ENCODE measurements around the gene COLEC12. TPM values are rescaled to one million over a fixed set of nuclear protein-coding genes. Genes with fewer than 3 reads are reported as not detected.
"Not testable (repeated sequence)": the region's sequence is repeated elsewhere in the genome, so short reads cannot be mapped to it uniquely, and the experiment has no call there.

The COLEC12 gene
- total RNA-seq, 1 experiment from 2014 or later = 111 TPM

DNA sequence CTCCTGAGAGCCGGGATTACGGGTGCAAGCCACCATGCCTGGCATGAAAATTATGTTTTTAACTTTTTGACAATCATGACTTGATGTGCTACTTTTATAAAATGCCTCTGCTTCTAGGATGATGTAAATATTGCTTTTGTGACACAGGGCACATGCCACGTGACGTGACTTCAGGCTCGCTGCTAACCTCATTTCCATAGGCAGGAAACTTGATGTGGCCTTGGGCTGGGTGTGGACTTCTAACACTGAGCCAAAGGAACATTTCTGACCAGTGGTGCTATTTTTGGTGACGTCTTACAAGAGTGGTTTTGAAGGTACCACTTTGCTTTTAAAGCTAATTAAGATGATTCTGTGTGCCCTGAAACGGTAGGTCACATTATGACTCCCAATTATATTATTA, 198.4 kb downstream of the COLEC12 start:
- Histone ChIP-seq H3K27ac (no peak overlapping the region), H3K4me1 (replicated peaks) (peaks cover 8% of the 10 kb centered on the region; the same call in 1 of the 2 replicates), H3K4me3 (no peak overlapping the region), H3K36me3 (no peaks in the 10 kb centered on the region), H3K9me3 (replicated peaks) (no peaks in the 10 kb centered on the region), H3K27me3 (replicated peaks) (no peaks in the 10 kb centered on the region)
- no peak for DNase-seq (ENCODE audit: low read depth in 1 of 2, low spot score in 2 of 2)

DNA sequence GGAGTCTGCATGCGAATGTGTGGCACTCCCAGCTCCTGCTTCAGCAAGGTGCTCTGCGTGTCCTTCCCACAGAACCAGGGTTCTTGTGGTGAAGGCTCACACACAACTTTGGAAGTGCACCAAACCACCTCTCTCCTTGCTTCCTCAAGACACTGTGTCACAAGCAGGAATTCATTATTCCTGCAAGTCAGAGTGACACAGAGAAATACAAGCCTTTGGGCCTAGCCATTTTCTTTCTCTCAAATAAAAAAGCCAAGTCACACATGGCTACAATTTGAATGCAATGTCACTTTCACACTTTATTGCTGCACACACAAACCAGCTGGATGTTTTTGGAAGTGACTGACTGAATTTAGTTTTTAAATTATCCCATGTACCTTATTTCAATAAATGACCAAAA, 202.6 kb downstream of the COLEC12 start:
- DNase-seq (ENCODE audit: low read depth in 1 of 2, low spot score in 2 of 2) = no peak
- H3K4me3 ChIP-seq = no peak overlapping the region
- no peaks in the 10 kb centered on the region for H3K9me3 ChIP-seq (replicated peaks)
- no peak overlapping the region for H3K27ac ChIP-seq
- H3K27me3 ChIP-seq (replicated peaks) = no peaks in the 10 kb centered on the region
- no peaks in the 10 kb centered on the region; the same call in 1 of the 2 replicates for H3K4me1 ChIP-seq (replicated peaks)
- no peaks in the 10 kb centered on the region for H3K36me3 ChIP-seq

DNA sequence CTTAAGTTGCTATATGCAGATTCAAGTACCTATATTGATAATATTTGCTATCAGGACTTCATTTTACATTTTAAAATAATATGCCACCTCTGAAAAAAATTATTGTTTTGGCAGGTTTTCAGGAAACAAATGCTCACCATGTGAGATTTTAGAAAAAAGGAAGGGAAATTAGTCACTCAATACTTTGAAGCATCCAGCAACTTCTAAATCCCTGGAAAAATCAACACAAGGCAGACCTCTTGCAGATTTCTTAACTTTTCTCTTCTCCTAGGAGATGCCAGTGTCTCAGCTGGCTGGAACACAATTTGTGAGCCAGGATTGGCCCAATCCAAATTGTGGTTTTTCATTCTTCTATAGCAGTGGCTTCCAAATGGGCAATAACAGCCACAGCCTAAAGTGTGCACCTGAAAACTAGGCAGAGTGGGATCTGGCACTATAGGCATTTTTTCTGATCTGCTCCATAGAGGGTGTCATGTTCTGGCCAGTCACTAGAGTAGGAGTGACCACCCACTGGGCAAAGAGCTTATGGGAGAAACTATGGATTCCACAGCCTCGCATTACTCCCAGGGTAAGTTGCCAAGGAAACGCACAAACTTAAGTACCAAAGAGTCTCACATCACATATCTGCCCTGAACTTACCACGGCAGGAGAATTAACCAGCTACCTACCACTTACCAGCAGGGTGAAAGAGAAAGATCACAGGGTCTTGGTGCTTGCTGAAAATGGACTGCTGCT, 204.6 kb downstream of the COLEC12 start:
- H3K27ac ChIP-seq = no peak overlapping the region
- no peak for DNase-seq (ENCODE audit: low read depth in 1 of 2, low spot score in 2 of 2)
- H3K36me3 ChIP-seq = no peaks in the 10 kb centered on the region
- H3K4me3 ChIP-seq = no peak overlapping the region
- no peaks in the 10 kb centered on the region for H3K9me3 ChIP-seq (replicated peaks)
- no peaks in the 10 kb centered on the region for H3K4me1 ChIP-seq (replicated peaks)
- no peaks in the 10 kb centered on the region for H3K27me3 ChIP-seq (replicated peaks)

DNA sequence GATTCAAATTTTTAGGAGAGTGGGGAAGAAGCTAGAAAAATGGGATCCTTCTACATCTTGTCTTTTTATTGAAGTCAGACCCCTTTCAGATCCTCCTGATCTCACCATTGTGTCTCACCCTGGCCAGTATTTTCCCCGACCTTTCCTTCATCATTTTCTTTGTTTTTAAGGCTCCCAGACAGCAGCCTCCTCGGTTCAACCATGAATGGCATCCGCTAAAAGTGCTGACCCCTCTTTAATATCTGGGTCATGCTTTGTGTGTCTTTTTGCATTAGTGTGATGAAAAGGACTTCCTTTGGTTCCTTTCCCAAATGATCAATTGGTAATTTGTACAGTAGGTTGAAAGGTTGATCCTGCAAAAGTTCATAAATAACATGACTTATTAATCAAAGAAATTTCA, 205.9 kb downstream of the COLEC12 start:
- Histone ChIP-seq H3K36me3 (no peaks in the 10 kb centered on the region), H3K27ac (no peak overlapping the region), H3K9me3 (replicated peaks) (no peaks in the 10 kb centered on the region), H3K4me1 (replicated peaks) (no peaks in the 10 kb centered on the region), H3K27me3 (replicated peaks) (no peaks in the 10 kb centered on the region), H3K4me3 (no peak overlapping the region)
- DNase-seq (ENCODE audit: low read depth in 1 of 2, low spot score in 2 of 2) = no peak

DNA sequence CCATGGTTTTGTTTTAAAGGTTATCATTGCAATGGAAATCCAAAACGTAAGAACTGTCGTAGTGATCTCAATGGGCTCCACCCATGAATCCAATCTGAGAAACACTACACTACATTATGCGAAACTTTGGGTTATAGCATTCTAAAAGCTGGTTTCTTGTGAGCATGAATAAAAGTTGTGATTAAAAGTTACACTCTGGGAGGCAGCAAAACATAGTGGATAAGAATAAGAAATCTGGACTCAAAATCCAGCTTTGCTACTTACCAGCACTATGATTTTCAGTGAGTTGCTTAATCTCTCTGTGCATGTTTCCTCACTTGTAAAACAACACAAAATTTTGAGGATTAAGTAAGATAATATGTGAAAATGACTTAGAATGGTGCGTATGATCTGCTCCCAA, 207.0 kb downstream of the COLEC12 start:
- H3K4me3 ChIP-seq = no peak overlapping the region
- no peak overlapping the region for H3K27ac ChIP-seq
- no peaks in the 10 kb centered on the region for H3K36me3 ChIP-seq
- H3K9me3 ChIP-seq (replicated peaks) = no peaks in the 10 kb centered on the region
- no peak for DNase-seq (ENCODE audit: low read depth in 1 of 2, low spot score in 2 of 2)
- no peaks in the 10 kb centered on the region for H3K4me1 ChIP-seq (replicated peaks)
- H3K27me3 ChIP-seq (replicated peaks) = no peaks in the 10 kb centered on the region

DNA sequence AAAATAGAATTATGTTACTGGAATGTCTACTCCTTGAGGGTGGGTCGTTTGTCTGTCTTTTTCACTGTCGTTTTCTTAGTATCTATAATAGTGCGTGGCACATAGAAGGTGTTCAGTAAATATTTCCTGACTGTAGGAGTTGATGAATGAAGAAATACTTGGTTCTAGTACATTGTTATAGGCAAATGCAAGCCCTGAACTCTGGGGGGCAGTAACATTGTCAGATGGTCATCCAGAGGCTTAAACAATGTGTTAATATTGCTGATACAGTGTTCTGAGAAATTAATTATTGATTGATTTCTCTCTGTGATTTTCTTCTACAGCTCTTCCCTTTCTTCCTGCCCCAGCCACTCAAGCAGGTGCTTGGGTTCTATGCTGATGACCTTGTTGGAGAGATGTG, 208.2 kb downstream of the COLEC12 start:
- no peak for DNase-seq (ENCODE audit: low read depth in 1 of 2, low spot score in 2 of 2)
- Histone ChIP-seq H3K36me3 (no peaks in the 10 kb centered on the region), H3K4me1 (replicated peaks) (no peaks in the 10 kb centered on the region), H3K9me3 (replicated peaks) (no peaks in the 10 kb centered on the region), H3K27ac (no peak overlapping the region), H3K4me3 (no peak overlapping the region), H3K27me3 (replicated peaks) (no peaks in the 10 kb centered on the region)

DNA sequence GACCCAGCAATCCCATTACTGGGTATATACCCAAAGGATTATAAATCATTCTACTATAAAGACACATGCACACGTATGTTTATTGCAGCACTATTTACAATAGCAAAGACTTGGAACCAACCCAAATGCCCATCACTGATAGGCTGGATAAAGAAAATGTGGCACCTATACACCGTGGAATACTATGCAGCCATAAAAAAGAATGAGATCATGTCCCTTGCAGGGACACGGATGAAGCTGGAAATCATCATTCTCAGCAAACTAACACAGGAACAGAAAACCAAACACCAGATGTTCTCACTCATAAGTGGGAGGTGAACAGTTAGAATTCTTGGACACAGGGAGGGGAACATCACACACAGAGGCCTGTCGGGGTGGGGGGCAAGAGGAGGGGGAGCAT, 210.5 kb downstream of the COLEC12 start:
- DNase-seq (ENCODE audit: low read depth in 1 of 2, low spot score in 2 of 2); H3K27ac ChIP-seq; H3K4me1 ChIP-seq (replicated peaks); H3K9me3 ChIP-seq (replicated peaks); H3K27me3 ChIP-seq (replicated peaks); H3K4me3 ChIP-seq; H3K36me3 ChIP-seq: not testable (repeated sequence)

DNA sequence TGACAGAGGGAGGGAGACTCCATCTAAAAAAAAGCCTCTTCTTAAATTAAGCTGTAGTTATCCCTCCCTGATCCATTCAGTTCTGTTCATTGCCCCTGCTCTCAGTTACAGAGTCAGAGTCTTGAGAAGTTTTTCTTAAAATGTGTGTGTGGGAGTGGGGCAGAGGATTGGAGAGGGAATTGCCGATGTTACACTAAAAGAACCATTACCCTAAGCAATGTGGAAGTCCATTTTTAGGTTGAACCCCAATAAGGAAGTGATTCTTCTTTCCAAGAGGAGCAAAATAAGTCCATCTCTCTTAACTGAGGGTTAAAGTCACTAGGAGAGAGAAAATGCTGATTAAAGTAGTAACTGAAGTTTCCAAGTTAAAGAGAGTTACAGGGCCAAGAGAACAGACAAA, 211.5 kb downstream of the COLEC12 start:
- Histone ChIP-seq H3K4me3 (no peak overlapping the region), H3K4me1 (replicated peaks) (no peaks in the 10 kb centered on the region), H3K36me3 (no peaks in the 10 kb centered on the region), H3K27me3 (replicated peaks) (no peaks in the 10 kb centered on the region), H3K9me3 (replicated peaks) (no peaks in the 10 kb centered on the region), H3K27ac (no peak overlapping the region)
- no peak for DNase-seq (ENCODE audit: low read depth in 1 of 2, low spot score in 2 of 2)

DNA sequence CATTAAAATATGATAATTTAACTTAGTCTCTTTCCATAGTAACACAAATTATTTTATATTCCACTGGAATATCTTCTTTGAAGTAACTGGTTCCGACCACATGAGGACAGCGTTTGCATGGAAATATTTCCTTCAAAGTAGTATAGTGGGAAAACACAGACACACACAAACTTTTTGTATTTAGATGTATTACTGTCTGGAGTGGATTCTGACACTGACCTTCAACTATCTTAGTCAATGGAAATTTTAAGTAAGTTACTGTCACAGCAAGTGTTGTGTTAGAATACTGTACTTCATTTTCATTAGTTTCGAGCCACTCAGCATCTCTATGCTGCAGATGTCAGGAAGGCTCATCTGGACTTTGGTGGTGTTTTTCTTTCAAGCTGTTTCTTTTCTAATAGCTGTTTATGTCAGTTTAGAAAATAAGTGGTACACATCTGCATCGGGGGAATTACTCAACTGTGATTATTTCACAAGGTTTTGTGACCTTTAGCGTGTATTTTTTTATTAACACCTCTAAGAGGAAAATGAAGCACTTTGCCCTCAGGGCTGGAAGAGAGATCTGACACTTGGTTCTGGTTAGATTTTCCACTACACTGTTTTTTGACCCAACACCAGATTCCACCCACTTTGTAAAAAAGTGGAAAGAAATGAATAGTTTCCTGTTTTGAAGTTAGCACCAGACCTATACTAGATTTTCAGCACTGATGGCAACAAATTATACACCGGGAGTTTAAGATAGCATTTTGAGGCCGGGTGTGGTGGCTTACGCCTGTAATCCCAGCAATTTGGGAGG, 213.8 kb downstream of the COLEC12 start:
- Histone ChIP-seq H3K9me3 (replicated peaks) (no peaks in the 10 kb centered on the region), H3K36me3 (no peaks in the 10 kb centered on the region), H3K27me3 (replicated peaks) (no peaks in the 10 kb centered on the region), H3K4me1 (replicated peaks) (no peaks in the 10 kb centered on the region), H3K27ac (no peak overlapping the region), H3K4me3 (no peak overlapping the region)
- peak in 1 of 2 experiments; percentile 39 for DNase-seq (ENCODE audit: low read depth in 1 of 2, low spot score in 2 of 2)

DNA sequence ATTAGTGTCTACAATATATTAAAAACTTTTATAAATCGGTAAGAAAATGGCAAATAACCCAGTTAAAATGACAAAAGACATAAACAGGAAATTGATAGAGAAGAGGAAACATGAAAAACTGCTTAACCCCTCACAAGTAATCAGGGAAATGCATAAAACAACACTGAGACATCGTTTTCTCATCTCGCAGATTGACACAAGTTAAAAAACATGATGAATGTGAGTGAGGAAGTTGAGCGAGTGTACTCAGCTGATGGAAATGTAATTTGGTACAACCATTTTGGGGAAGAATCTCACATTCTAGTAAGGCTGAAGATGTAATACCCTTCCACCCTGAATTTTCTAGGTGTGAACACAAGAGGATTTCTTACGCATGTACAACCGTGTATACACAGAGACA, 214.7 kb downstream of the COLEC12 start:
- Histone ChIP-seq H3K36me3 (no peaks in the 10 kb centered on the region), H3K4me3 (no peak overlapping the region), H3K4me1 (replicated peaks) (no peaks in the 10 kb centered on the region), H3K27me3 (replicated peaks) (no peaks in the 10 kb centered on the region), H3K27ac (no peak overlapping the region), H3K9me3 (replicated peaks) (no peaks in the 10 kb centered on the region)
- no peak for DNase-seq (ENCODE audit: low read depth in 1 of 2, low spot score in 2 of 2)

DNA sequence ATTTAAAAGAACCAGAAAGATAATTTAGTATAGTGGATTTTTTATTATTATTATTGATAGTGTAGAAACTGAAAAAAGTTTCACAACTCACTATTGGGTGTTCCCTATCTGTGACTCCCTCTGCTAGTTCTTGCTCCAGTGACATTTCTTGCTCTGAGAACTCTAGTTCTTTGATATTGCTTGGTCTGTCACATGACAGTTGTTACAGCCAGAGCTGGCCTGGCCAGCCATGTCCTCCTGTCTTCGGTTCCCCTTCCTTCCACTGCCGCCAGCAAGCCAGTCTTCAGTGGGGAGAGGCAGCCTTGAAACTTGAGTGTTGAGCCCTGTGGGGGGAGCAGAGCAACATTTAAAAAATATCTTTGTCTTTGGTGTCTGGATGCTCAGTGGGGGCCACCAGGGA, 225.0 kb downstream of the COLEC12 start:
- Histone ChIP-seq H3K36me3 (no peaks in the 10 kb centered on the region), H3K27me3 (replicated peaks) (no peaks in the 10 kb centered on the region), H3K4me3 (no peak overlapping the region), H3K9me3 (replicated peaks) (no peaks in the 10 kb centered on the region), H3K4me1 (replicated peaks) (no peaks in the 10 kb centered on the region), H3K27ac (no peak overlapping the region)
- DNase-seq (ENCODE audit: low read depth in 1 of 2, low spot score in 2 of 2) = no peak

DNA sequence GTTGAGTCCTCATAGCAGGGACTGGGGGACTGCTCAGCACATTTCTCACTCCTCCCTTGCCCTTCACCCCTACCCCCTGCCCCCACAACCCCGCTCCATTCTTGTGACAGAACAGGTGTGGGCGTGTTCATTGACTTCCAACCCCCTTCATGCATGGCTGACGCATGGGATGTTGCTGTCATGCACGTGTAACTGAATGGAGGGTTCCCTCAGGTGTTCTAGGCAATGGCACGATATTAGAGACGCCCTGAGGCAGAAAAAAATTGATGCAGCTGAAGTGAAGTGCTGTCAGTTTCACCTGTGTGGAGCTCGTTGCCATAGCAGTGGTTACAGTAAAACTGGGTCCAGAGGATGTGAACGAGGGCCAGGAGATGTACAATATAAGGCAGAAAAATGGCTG, 226.2 kb downstream of the COLEC12 start:
- Histone ChIP-seq H3K4me3 (no peak overlapping the region), H3K36me3 (no peaks in the 10 kb centered on the region), H3K4me1 (replicated peaks) (no peaks in the 10 kb centered on the region), H3K9me3 (replicated peaks) (no peaks in the 10 kb centered on the region), H3K27me3 (replicated peaks) (no peaks in the 10 kb centered on the region), H3K27ac (no peak overlapping the region)
- no peak for DNase-seq (ENCODE audit: low read depth in 1 of 2, low spot score in 2 of 2)

DNA sequence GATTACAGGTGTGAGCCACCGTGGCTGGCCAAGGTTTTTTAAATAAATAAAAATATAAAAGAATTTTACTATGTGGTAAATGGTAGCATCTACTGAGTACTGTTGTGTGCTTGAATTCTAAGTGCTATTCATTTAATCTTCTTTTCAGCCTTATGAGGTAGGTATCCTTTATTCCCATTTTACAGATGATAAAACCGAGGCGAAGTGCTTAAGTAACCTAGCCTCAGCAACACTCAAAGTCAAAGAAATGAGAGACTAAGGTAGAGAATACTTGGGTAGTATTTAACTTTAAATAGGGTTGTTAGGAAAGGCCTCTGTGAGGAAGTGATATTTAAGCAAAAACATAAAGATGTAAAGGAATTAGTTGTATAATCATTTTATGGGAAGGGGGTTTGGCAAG, 227.0 kb downstream of the COLEC12 start:
- Histone ChIP-seq H3K27ac (no peak overlapping the region), H3K4me3 (no peak overlapping the region), H3K27me3 (replicated peaks) (no peaks in the 10 kb centered on the region), H3K36me3 (no peaks in the 10 kb centered on the region), H3K9me3 (replicated peaks) (no peaks in the 10 kb centered on the region), H3K4me1 (replicated peaks) (peaks cover 4% of the 10 kb centered on the region)
- DNase-seq (ENCODE audit: low read depth in 1 of 2, low spot score in 2 of 2) = no peak

DNA sequence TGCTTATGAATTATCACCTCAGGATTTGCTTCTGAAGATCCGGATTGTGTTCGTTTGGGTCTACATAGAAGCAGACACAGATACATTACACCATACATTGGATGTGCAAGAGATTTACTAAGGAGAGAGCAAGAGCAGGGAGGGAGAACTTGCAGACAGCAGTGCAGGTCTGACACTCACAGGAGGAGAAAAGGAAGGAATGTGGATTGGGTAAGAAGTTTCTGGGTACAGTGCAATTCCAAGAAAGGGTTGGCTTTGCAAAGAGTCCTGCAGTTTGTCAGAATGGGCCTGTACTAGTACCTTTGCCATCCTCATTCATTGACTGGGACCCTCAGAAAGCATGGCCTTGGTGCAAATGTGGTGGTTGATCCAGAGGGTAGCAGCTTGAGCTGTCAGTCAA, 227.9 kb downstream of the COLEC12 start:
- Histone ChIP-seq H3K27ac (no peak overlapping the region), H3K4me3 (no peak overlapping the region), H3K4me1 (replicated peaks) (peaks cover 4% of the 10 kb centered on the region), H3K27me3 (replicated peaks) (no peaks in the 10 kb centered on the region), H3K36me3 (peaks cover 7% of the 10 kb centered on the region), H3K9me3 (replicated peaks) (no peaks in the 10 kb centered on the region)
- no peak for DNase-seq (ENCODE audit: low read depth in 1 of 2, low spot score in 2 of 2)
